Panc1 (cell line): ENCODE results near the gene GJB3.

ENCODE experiments used
- CTCF ChIP-seq: fragments of 450-650 bp; IDR thresholded peaks from 2 replicates; pipeline ENCODE4 v1.5.1; 2017; ENCODE audit warnings: mild to moderate bottlenecking
- POLR2AphosphoS5 ChIP-seq: IDR thresholded peaks from 2 replicates; pipeline ENCODE4 v1.6.1; 2012; ENCODE audit warnings: mild to moderate bottlenecking, low read depth, low read length, moderate library complexity
- REST ChIP-seq, 2 experiments: IDR thresholded peaks; 2 replicates each; pipeline ENCODE4 v1.6.1; 2011 to 2012; ENCODE audit warnings: low read depth in 2 of 2, control low read depth in 1 of 2, low read length in 1 of 2, mild to moderate bottlenecking in 1 of 2, moderate library complexity in 1 of 2; ENCODE audit not compliant: insufficient read depth in 1 of 2
- SIN3A ChIP-seq: IDR thresholded peaks from 2 replicates; pipeline ENCODE4 v1.6.1; 2012; ENCODE audit warnings: low read depth, mild to moderate bottlenecking, low read length, moderate library complexity, borderline replicate concordance; ENCODE audit not compliant: insufficient read depth
- TCF7L2 ChIP-seq: IDR thresholded peaks from 2 replicates; pipeline ENCODE4 v1.6.1; 2011; ENCODE audit warnings: mild to moderate bottlenecking, low read depth, low read length, inconsistent platforms

DNA sequence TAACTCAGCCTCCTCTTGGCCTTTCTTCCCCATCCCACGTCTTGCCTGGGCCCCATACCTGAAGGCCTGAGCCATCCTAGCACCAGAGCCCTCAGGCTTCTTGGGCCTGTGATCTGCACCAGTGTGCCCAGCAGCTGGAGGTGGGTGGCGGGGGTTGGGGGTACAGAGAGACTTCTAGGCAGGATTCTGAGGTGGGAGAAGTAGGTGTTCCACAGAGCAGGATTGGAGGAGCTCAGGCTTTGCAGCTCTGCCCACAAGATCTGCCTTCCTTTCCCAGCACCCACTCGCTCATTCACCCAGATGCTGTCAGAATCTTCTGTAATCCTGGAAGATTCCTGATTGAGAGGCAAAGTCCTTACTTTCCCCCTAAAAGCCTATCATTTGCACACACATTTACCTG lies 36.2 kb upstream of the GJB3 start:
- TF ChIP-seq CTCF (no peak), POLR2AphosphoS5 (no peak), REST (IDR thresholded peaks at IDR 0.05; ENCODE audit: insufficient read depth in 1 of 2, low read depth in 2 of 2, low read length in 1 of 2) (no peak), SIN3A (no peak), TCF7L2 (no peak)
